ENCODE data around the gene FTCD. TPM values are rescaled to one million over a fixed set of nuclear protein-coding genes. Genes with fewer than 3 reads are reported as not detected.

Gene FTCD
- total RNA-seq, 1 experiment from 2014 or later = 6.7 TPM

- no peak overlapping the region for H3K27ac Mint-ChIP-seq
- peaks cover 37% of the 10 kb centered on the region for H3K27me3 Mint-ChIP-seq (ENCODE audit: low read depth)
- H2BK12ac ChIP-seq (ENCODE audit: insufficient read length, low read depth, low read length) = no peak overlapping the region
- H3K18ac ChIP-seq (ENCODE audit: insufficient read length, low read depth, low read length) = no peak overlapping the region
- no peaks in the 10 kb centered on the region for H3K4me1 ChIP-seq (ENCODE audit: insufficient read depth, low read length)
- H3K27ac ChIP-seq (ENCODE audit: insufficient read length, low read depth, low read length) = no peak overlapping the region
- H2BK20ac ChIP-seq (ENCODE audit: low read depth, low read length, poor library complexity, severe bottlenecking) = no peak overlapping the region
- no CpG with 5 or more reads among the region's 15 CpGs for WGBS (ENCODE audit: extremely low coverage, insufficient read length, low lambda C conversion rate)
- H3K23ac ChIP-seq (ENCODE audit: insufficient read length, low read depth, low read length) = no peak overlapping the region
- H4K8ac ChIP-seq (replicated peaks; ENCODE audit: insufficient read length, low read depth, low read length) = no peak overlapping the region
- no peak overlapping the region for H3T11ph ChIP-seq (ENCODE audit: low read length)
- no peaks in the 10 kb centered on the region for H3K23me2 ChIP-seq (ENCODE audit: insufficient read length, low read depth, low read length, poor library complexity, severe bottlenecking)
- H3K4me2 ChIP-seq (ENCODE audit: insufficient read depth, insufficient read length, low read length) = peak overlapping the region; percentile 29
- H3K14ac ChIP-seq (ENCODE audit: insufficient read depth, low read length) = no peak overlapping the region
- no peak overlapping the region for H3K9ac ChIP-seq (ENCODE audit: extremely low read depth, insufficient read length, low read length)
- no peak overlapping the region for H3K4ac ChIP-seq (ENCODE audit: low read depth, low read length)
- H4K20me1 ChIP-seq (ENCODE audit: control insufficient read depth, insufficient read depth, insufficient read length) = no peaks in the 10 kb centered on the region
- H3K4me1 Mint-ChIP-seq = peaks cover 27 to 32% of the 10 kb centered on the region in 2 experiments
- H3K79me1 ChIP-seq (ENCODE audit: insufficient read depth, low read depth, low read length, poor library complexity, severe bottlenecking) = no peaks in the 10 kb centered on the region
- H2AFZ ChIP-seq (ENCODE audit: low read length) = no peak overlapping the region
- DNase-seq = no peak
- peaks cover 7 to 8% (median 7%) of the 10 kb centered on the region in 3 experiments; a peak in 5 of 7 replicates for H3K36me3 Mint-ChIP-seq (ENCODE audit: insufficient read depth in 1 of 3, low read depth in 3 of 3)
- H3K9me3 ChIP-seq (ENCODE audit: control insufficient read depth, low read depth, low read length) = no peaks in the 10 kb centered on the region
- H2BK15ac ChIP-seq (ENCODE audit: low read depth, low read length) = no peak overlapping the region
- no peak overlapping the region for H4K91ac ChIP-seq (ENCODE audit: insufficient read length, low read depth, low read length)
- no peaks in the 10 kb centered on the region; the same call in 1 of the 2 replicates for H3K27me3 ChIP-seq (ENCODE audit: insufficient read depth, low read length)
- H2BK5ac ChIP-seq (ENCODE audit: insufficient read length, low read length) = no peak overlapping the region
- H3K4me3 Mint-ChIP-seq = no peak overlapping the region; a peak in 1 of 5 replicates
- H3K9me3 Mint-ChIP-seq = peaks cover 1% of the 10 kb centered on the region in 2 experiments; a peak in 1 of 5 replicates
- H2BK120ac ChIP-seq (ENCODE audit: low read depth, low read length, poor library complexity, severe bottlenecking) = no peak overlapping the region
- no peak overlapping the region for H3K56ac ChIP-seq (ENCODE audit: insufficient read length, low read depth, low read length)
- no peaks in the 10 kb centered on the region for H3K79me2 ChIP-seq (ENCODE audit: insufficient read depth, low read length)
- H4K5ac ChIP-seq (ENCODE audit: insufficient read length, low read depth, low read length) = no peak overlapping the region
- no peak overlapping the region for H2AK5ac ChIP-seq (ENCODE audit: insufficient read length, low read length)
- TF ChIP-seq CTCF (conservative IDR thresholded peaks at IDR 0.05) = no peak
These were observed 15.7 kb downstream of the FTCD start for GRCh38 chr21:46139686-46140085.
